ENCODE data around the gene APOC1.
"Not testable (repeated sequence)": the region's sequence is repeated elsewhere in the genome, so short reads cannot be mapped to it uniquely, and the experiment has no call there.

APOC1 gene

GRCh38 chr19:44905437-44906160 is 8.8 kb upstream of the APOC1 start, which contains the start of gene APOE:
Gene APOE (plus strand): TSS chr19:44905796. CDS start chr19:44906625, 829 bp downstream.
- Histone ChIP-seq H3K36me3 (ENCODE audit: insufficient read depth, low read length) (peaks cover 20% of the 10 kb centered on the region), H3K9me3 (ENCODE audit: low read depth, low read length) (no peaks in the 10 kb centered on the region), H3K9ac (ENCODE audit: insufficient read length) (peak within 1 kb of the TSS; percentile 37), H3K4me3 (peak within 1 kb of the TSS; percentile 68), H3K27ac (peak within 1 kb of the TSS; percentile 73; the same call in 1 of the 2 replicates)
- DNase-seq (ENCODE audit: low read depth, low spot score), result no peak
- TF ChIP-seq POLR2AphosphoS5 (IDR thresholded peaks at IDR 0.05; ENCODE audit: borderline replicate concordance, low read depth, low read length) (no peak), EZH2 (IDR thresholded peaks at IDR 0.05) (no peak), FOXP2 (optimal IDR thresholded peaks at IDR 0.05; ENCODE audit: control extremely low read depth, extremely low read length, insufficient read depth) (no peak)

- TF ChIP-seq POLR2AphosphoS5 (IDR thresholded peaks at IDR 0.05; ENCODE audit: borderline replicate concordance, low read depth, low read length) (no peak), FOXP2 (optimal IDR thresholded peaks at IDR 0.05; ENCODE audit: control extremely low read depth, extremely low read length, insufficient read depth) (no peak), EZH2 (IDR thresholded peaks at IDR 0.05) (no peak)
- H3K27ac ChIP-seq, result no peak overlapping the region
- H3K4me3 ChIP-seq, result no peak overlapping the region
- no peak for DNase-seq (ENCODE audit: low read depth, low spot score)
- H3K9ac ChIP-seq (ENCODE audit: insufficient read length), result no peak overlapping the region
- H3K36me3 ChIP-seq (ENCODE audit: insufficient read depth, low read length), result peaks cover 6% of the 10 kb centered on the region
- no peaks in the 10 kb centered on the region for H3K9me3 ChIP-seq (ENCODE audit: low read depth, low read length)
Measured at GRCh38 chr19:44907613-44908012, 6.8 kb upstream of the APOC1 start.

GRCh38 chr19:44908074-44908835 is 6.2 kb upstream of the APOC1 start:
- Histone ChIP-seq H3K4me3 (no peak overlapping the region), H3K9me3 (ENCODE audit: low read depth, low read length) (no peaks in the 10 kb centered on the region), H3K36me3 (ENCODE audit: insufficient read depth, low read length) (peaks cover 2% of the 10 kb centered on the region; the same call in 1 of the 2 replicates), H3K9ac (ENCODE audit: insufficient read length) (no peak overlapping the region), H3K27ac (no peak overlapping the region)
- TF ChIP-seq EZH2 (IDR thresholded peaks at IDR 0.05) (no peak), POLR2AphosphoS5 (IDR thresholded peaks at IDR 0.05; ENCODE audit: borderline replicate concordance, low read depth, low read length) (no peak), FOXP2 (optimal IDR thresholded peaks at IDR 0.05; ENCODE audit: control extremely low read depth, extremely low read length, insufficient read depth) (no peak)
- DNase-seq (ENCODE audit: low read depth, low spot score), result no peak

- H3K9me3 ChIP-seq (ENCODE audit: low read depth, low read length), result no peaks in the 10 kb centered on the region
- DNase-seq (ENCODE audit: low read depth, low spot score), result no peak
- H3K36me3 ChIP-seq (ENCODE audit: insufficient read depth, low read length), result no peaks in the 10 kb centered on the region
- H3K27ac ChIP-seq, result no peak overlapping the region
- no peak overlapping the region for H3K9ac ChIP-seq (ENCODE audit: insufficient read length)
- no peak overlapping the region for H3K4me3 ChIP-seq
- TF ChIP-seq EZH2 (IDR thresholded peaks at IDR 0.05), result no peak
- TF ChIP-seq POLR2AphosphoS5 (IDR thresholded peaks at IDR 0.05; ENCODE audit: borderline replicate concordance, low read depth, low read length), result no peak
- TF ChIP-seq FOXP2 (optimal IDR thresholded peaks at IDR 0.05; ENCODE audit: control extremely low read depth, extremely low read length, insufficient read depth), result no peak
Measured at GRCh38 chr19:44908836-44909261, 5.6 kb upstream of the APOC1 start.

- no peaks in the 10 kb centered on the region for H3K9me3 ChIP-seq (ENCODE audit: low read depth, low read length)
- H3K27ac ChIP-seq, result no peak overlapping the region
- no peak for TF ChIP-seq EZH2 (IDR thresholded peaks at IDR 0.05)
- no peak for TF ChIP-seq POLR2AphosphoS5 (IDR thresholded peaks at IDR 0.05; ENCODE audit: borderline replicate concordance, low read depth, low read length)
- no peak for TF ChIP-seq FOXP2 (optimal IDR thresholded peaks at IDR 0.05; ENCODE audit: control extremely low read depth, extremely low read length, insufficient read depth)
- H3K36me3 ChIP-seq (ENCODE audit: insufficient read depth, low read length), result no peaks in the 10 kb centered on the region
- H3K4me3 ChIP-seq, result no peak overlapping the region
- DNase-seq (ENCODE audit: low read depth, low spot score), result no peak
- no peak overlapping the region for H3K9ac ChIP-seq (ENCODE audit: insufficient read length)
Measured at GRCh38 chr19:44909775-44910174, 4.6 kb upstream of the APOC1 start.

- not testable (repeated sequence) for DNase-seq (ENCODE audit: low read depth, low spot score); H3K9ac ChIP-seq (ENCODE audit: insufficient read length); H3K9me3 ChIP-seq (ENCODE audit: low read depth, low read length); H3K4me3 ChIP-seq; H3K36me3 ChIP-seq (ENCODE audit: insufficient read depth, low read length); H3K27ac ChIP-seq
Measured at GRCh38 chr19:44911896-44912295, 2.5 kb upstream of the APOC1 start.

- H3K36me3 ChIP-seq (ENCODE audit: insufficient read depth, low read length), result no peaks in the 10 kb centered on the region
- no peak overlapping the region for H3K9ac ChIP-seq (ENCODE audit: insufficient read length)
- no peak overlapping the region for H3K27ac ChIP-seq
- TF ChIP-seq POLR2AphosphoS5 (IDR thresholded peaks at IDR 0.05; ENCODE audit: borderline replicate concordance, low read depth, low read length) (no peak), FOXP2 (optimal IDR thresholded peaks at IDR 0.05; ENCODE audit: control extremely low read depth, extremely low read length, insufficient read depth) (no peak), EZH2 (IDR thresholded peaks at IDR 0.05) (no peak)
- DNase-seq (ENCODE audit: low read depth, low spot score), result no peak
- H3K4me3 ChIP-seq, result no peak overlapping the region
- no peaks in the 10 kb centered on the region for H3K9me3 ChIP-seq (ENCODE audit: low read depth, low read length)
Measured at GRCh38 chr19:44912854-44913253, 1.6 kb upstream of the APOC1 start.

GRCh38 chr19:44913512-44914432 is 636 bp upstream of the APOC1 start:
- H3K9ac ChIP-seq (ENCODE audit: insufficient read length); H3K36me3 ChIP-seq (ENCODE audit: insufficient read depth, low read length); H3K4me3 ChIP-seq; H3K27ac ChIP-seq; H3K9me3 ChIP-seq (ENCODE audit: low read depth, low read length); DNase-seq (ENCODE audit: low read depth, low spot score): not testable (repeated sequence)
